ENCODE measurements around the gene PKIB.
"Not testable (repeated sequence)": the region's sequence is repeated elsewhere in the genome, so short reads cannot be mapped to it uniquely, and the experiment has no call there.

Gene PKIB

GRCh38 chr6:122609881-122610689 lies at the start of gene PKIB:
PKIB (plus strand) TSS chr6:122610405; CDS start chr6:122717795, 107,390 bp downstream.
- DNase-seq, result peak; percentile 36 to 65

GRCh38 chr6:122563364-122564052 lies 46.7 kb upstream of the PKIB start:
- DNase-seq, result no peak

GRCh38 chr6:122564230-122564629 lies 46.0 kb upstream of the PKIB start:
- no peak for DNase-seq

- DNase-seq, result no peak
Measured at GRCh38 chr6:122565708-122566107, 44.5 kb upstream of the PKIB start.

- no peak for DNase-seq
Measured at GRCh38 chr6:122567034-122567433, 43.2 kb upstream of the PKIB start.

- no peak for DNase-seq
Measured at GRCh38 chr6:122568350-122568749, 41.9 kb upstream of the PKIB start.

- DNase-seq, result no peak
Measured at GRCh38 chr6:122568797-122569221, 41.4 kb upstream of the PKIB start.

- DNase-seq, result no peak
Measured at GRCh38 chr6:122569230-122569771, 40.9 kb upstream of the PKIB start.

GRCh38 chr6:122571888-122572287 lies 38.3 kb upstream of the PKIB start:
- DNase-seq, result no peak

GRCh38 chr6:122576888-122577287 lies 33.3 kb upstream of the PKIB start:
- DNase-seq, result no peak

- DNase-seq, result no peak
Measured at GRCh38 chr6:122578961-122579360, 31.2 kb upstream of the PKIB start.

- no peak for DNase-seq
Measured at GRCh38 chr6:122580737-122581136, 29.5 kb upstream of the PKIB start.

- DNase-seq, result no peak
Measured at GRCh38 chr6:122589115-122589514, 21.1 kb upstream of the PKIB start.

- not testable (repeated sequence) for DNase-seq
Measured at GRCh38 chr6:122598295-122598694, 11.9 kb upstream of the PKIB start.

GRCh38 chr6:122604676-122605075 lies 5.5 kb upstream of the PKIB start:
- DNase-seq, result no peak

- peak; percentile 14 to 25 for DNase-seq
Measured at GRCh38 chr6:122610690-122611455, 668 bp downstream of the PKIB start.

- DNase-seq, result no peak
Measured at GRCh38 chr6:122612838-122613237, 2.6 kb downstream of the PKIB start.

- no peak for DNase-seq
Measured at GRCh38 chr6:122614303-122614702, 4.1 kb downstream of the PKIB start.

GRCh38 chr6:122615409-122615808 lies 5.2 kb downstream of the PKIB start:
- DNase-seq, result no peak

- DNase-seq, result no peak
Measured at GRCh38 chr6:122616877-122617276, 6.7 kb downstream of the PKIB start.

GRCh38 chr6:122619309-122619708 lies 9.1 kb downstream of the PKIB start:
- DNase-seq, result no peak

- no peak for DNase-seq
Measured at GRCh38 chr6:122620428-122620827, 10.2 kb downstream of the PKIB start.

- DNase-seq, result no peak
Measured at GRCh38 chr6:122620902-122621301, 10.7 kb downstream of the PKIB start.
